CD8-positive, alpha-beta memory T cell (primary cell): Measurements from ENCODE around the gene YTHDF1. TPM values are rescaled to one million over a fixed set of nuclear protein-coding genes. Genes with fewer than 3 reads are reported as not detected.

Experiments used
- CTCF ChIA-PET: fragments of 350-600 bp; sonication (Branson Sonifier 250); formaldehyde crosslinking; loops from one replicate; lab custom pipeline; 2021; ENCODE audit warnings: antibody characterized with exemption; lab: Charles Lee
- POLR2A ChIA-PET: fragments of 350-600 bp; sonication (Branson Sonifier 250); formaldehyde crosslinking; loops from one replicate; lab custom pipeline; 2021; ENCODE audit warnings: antibody characterized with exemption; lab: Charles Lee
- DNase-seq, 5 donors: peaks; one replicate each; pipeline versions ENCODE4 v3.0.0 to v3.0.0-alpha.2; 2020 to 2022; ENCODE audit warnings: mixed read lengths in 1 of 5
- H3K27ac ChIP-seq: one replicate; pipeline ENCODE4 v1.7.0; 2013; ENCODE audit warnings: low read depth, mild to moderate bottlenecking, low read length, moderate library complexity
- H3K27me3 ChIP-seq: 2 replicates; pipeline ENCODE4 v1.7.0; 2013; ENCODE audit warnings: low read length, mild to moderate bottlenecking; ENCODE audit not compliant: insufficient read depth, poor library complexity, severe bottlenecking
- H3K36me3 ChIP-seq: 2 replicates; pipeline ENCODE4 v1.7.0; 2013; ENCODE audit warnings: mild to moderate bottlenecking, low read length, moderate library complexity; ENCODE audit not compliant: insufficient read depth
- H3K4me1 ChIP-seq: 2 replicates; pipeline ENCODE4 v1.7.0; 2013; ENCODE audit warnings: mild to moderate bottlenecking, low read length, moderate library complexity; ENCODE audit not compliant: insufficient read depth
- H3K4me3 ChIP-seq: 2 replicates; pipeline ENCODE4 v1.7.0; 2013; ENCODE audit warnings: mild to moderate bottlenecking, low read length
- H3K9me3 ChIP-seq: 2 replicates; pipeline ENCODE4 v1.7.0; 2013; ENCODE audit warnings: mild to moderate bottlenecking, low read length
- H3K27ac Mint-ChIP-seq, 8 donors: one replicate each; pipeline ENCODE4 v1.8.0; 2020 to 2021; ENCODE audit warnings: mixed read lengths in 8 of 8, mild to moderate bottlenecking in 6 of 8, inconsistent platforms in 3 of 8, moderate library complexity in 3 of 8
- H3K27me3 Mint-ChIP-seq, 2 donors: one replicate each; pipeline ENCODE4 v1.8.0; 2020 to 2021; ENCODE audit warnings: mixed read lengths in 2 of 2, mild to moderate bottlenecking in 1 of 2, moderate library complexity in 1 of 2
- H3K36me3 Mint-ChIP-seq, 3 donors: one replicate each; pipeline ENCODE4 v1.8.0; 2020 to 2021; ENCODE audit warnings: mixed read lengths in 3 of 3, inconsistent platforms in 1 of 3, mild to moderate bottlenecking in 1 of 3
- H3K4me1 Mint-ChIP-seq, 3 donors: one replicate each; pipeline ENCODE4 v1.8.0; 2020 to 2021; ENCODE audit warnings: mixed read lengths in 3 of 3, inconsistent platforms in 1 of 3, mild to moderate bottlenecking in 1 of 3
- H3K4me3 Mint-ChIP-seq, 7 donors: one replicate each; pipeline ENCODE4 v1.8.0; 2020 to 2021; ENCODE audit warnings: mixed read lengths in 7 of 7, mild to moderate bottlenecking in 6 of 7, moderate library complexity in 4 of 7, inconsistent platforms in 2 of 7
- H3K9me3 Mint-ChIP-seq, 5 donors: one replicate each; pipeline ENCODE4 v1.8.0; 2020 to 2022; ENCODE audit warnings: mixed read lengths in 5 of 5, mild to moderate bottlenecking in 3 of 5, moderate library complexity in 2 of 5, inconsistent platforms in 1 of 5
- polyA plus RNA-seq: library from polyadenylated mRNA; unstranded; fragments of 300-500 nt; fragmentation: Illumina TruSeq; gene quantifications from one replicate; pipeline ENCODE4 v1.2.3, GENCODE V29; 2021
- total RNA-seq, 2 experiments: library from RNA; stranded (reverse); gene quantifications; one replicate each; pipeline ENCODE4 v1.2.3, GENCODE V29; 2021

Gene YTHDF1
- total and polyA plus RNA-seq, 3 experiments from 2014 or later = 43.1 to 47.5 (median 47.0) TPM

- POLR2A ChIA-PET = no interaction called here
- H3K4me3 ChIP-seq = no peak overlapping the region
- Mint-ChIP-seq H3K36me3 (peaks cover 1 to 93% (median 10%) of the 10 kb centered on the region in 3 donors), H3K27me3 (no peaks in the 10 kb centered on the region), H3K9me3 (no peaks in the 10 kb centered on the region), H3K4me1 (peaks cover 45 to 73% (median 69%) of the 10 kb centered on the region in 3 donors), H3K4me3 (no peak overlapping the region), H3K27ac (peak overlapping the region in 2 of 8 donors; percentile 33 to 63)
- no peak for DNase-seq
- H3K27ac ChIP-seq = no peak overlapping the region
- no peaks in the 10 kb centered on the region for H3K27me3 ChIP-seq
- CTCF ChIA-PET = interaction anchor here (2.9 kb wide), 1 partner anchor 15 kb away, joined by 10 read pairs; no protein-coding TSS in a partner anchor
- peaks cover 55% of the 10 kb centered on the region for H3K36me3 ChIP-seq
- H3K9me3 ChIP-seq = no peaks in the 10 kb centered on the region
- peaks cover 23% of the 10 kb centered on the region for H3K4me1 ChIP-seq
Observed at GRCh38 chr20:63208346-63208909, 7.5 kb downstream of the YTHDF1 start.

DNA sequence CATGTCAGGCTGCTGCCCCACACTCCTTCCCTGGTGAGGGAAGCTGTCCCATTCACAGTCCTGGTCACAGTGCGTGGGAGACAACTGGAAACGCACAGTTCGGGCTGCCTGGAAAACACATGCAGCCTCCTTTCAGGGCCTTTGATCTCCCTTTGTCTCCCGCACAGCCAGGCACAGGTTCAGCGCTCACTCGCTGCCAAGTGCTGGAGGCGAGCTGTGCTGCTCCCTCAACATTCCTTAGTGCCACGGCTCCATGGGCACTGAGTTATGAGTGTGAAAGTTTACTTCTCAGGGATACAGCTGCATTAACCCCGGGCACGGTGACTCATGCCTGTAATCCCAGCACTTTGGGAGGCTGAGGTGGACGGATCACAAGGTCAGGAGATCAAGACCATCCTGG is 9.1 kb downstream of the YTHDF1 start:
- no peaks in the 10 kb centered on the region for H3K9me3 Mint-ChIP-seq
- ChIA-PET CTCF (interaction anchor here (2.9 kb wide), 1 partner anchor 17 kb away, joined by 10 read pairs; no protein-coding TSS in a partner anchor), POLR2A (no interaction called here)
- Histone ChIP-seq H3K4me3 (no peak overlapping the region), H3K9me3 (no peaks in the 10 kb centered on the region), H3K36me3 (peaks cover 49% of the 10 kb centered on the region), H3K27me3 (no peaks in the 10 kb centered on the region), H3K4me1 (peaks cover 7% of the 10 kb centered on the region), H3K27ac (no peak overlapping the region)
- no peak overlapping the region for H3K4me3 Mint-ChIP-seq
- peaks cover 32 to 61% (median 54%) of the 10 kb centered on the region in 3 donors for H3K4me1 Mint-ChIP-seq
- no peak for DNase-seq
- no peak overlapping the region for H3K27ac Mint-ChIP-seq
- H3K36me3 Mint-ChIP-seq = peaks cover 0 to 95% (median 9%) of the 10 kb centered on the region in 3 donors
- H3K27me3 Mint-ChIP-seq = no peaks in the 10 kb centered on the region

GRCh38 chr20:63205896-63206295 is 10.0 kb downstream of the YTHDF1 start:
- Histone ChIP-seq H3K4me1 (peaks cover 5% of the 10 kb centered on the region), H3K27me3 (no peaks in the 10 kb centered on the region), H3K4me3 (no peak overlapping the region), H3K36me3 (peaks cover 53% of the 10 kb centered on the region), H3K9me3 (no peaks in the 10 kb centered on the region), H3K27ac (no peak overlapping the region)
- ChIA-PET POLR2A (no interaction called here), CTCF (interaction anchor here (2.9 kb wide), 1 partner anchor 18 kb away, joined by 10 read pairs; no protein-coding TSS in a partner anchor)
- peaks cover 31 to 61% (median 51%) of the 10 kb centered on the region in 3 donors for H3K4me1 Mint-ChIP-seq
- H3K36me3 Mint-ChIP-seq = peaks cover 0 to 95% (median 9%) of the 10 kb centered on the region in 3 donors
- peak overlapping the region in 2 of 8 donors; percentile 7 to 19 for H3K27ac Mint-ChIP-seq
- H3K27me3 Mint-ChIP-seq = no peaks in the 10 kb centered on the region
- no peaks in the 10 kb centered on the region for H3K9me3 Mint-ChIP-seq
- no peak overlapping the region for H3K4me3 Mint-ChIP-seq
- no peak for DNase-seq

DNA sequence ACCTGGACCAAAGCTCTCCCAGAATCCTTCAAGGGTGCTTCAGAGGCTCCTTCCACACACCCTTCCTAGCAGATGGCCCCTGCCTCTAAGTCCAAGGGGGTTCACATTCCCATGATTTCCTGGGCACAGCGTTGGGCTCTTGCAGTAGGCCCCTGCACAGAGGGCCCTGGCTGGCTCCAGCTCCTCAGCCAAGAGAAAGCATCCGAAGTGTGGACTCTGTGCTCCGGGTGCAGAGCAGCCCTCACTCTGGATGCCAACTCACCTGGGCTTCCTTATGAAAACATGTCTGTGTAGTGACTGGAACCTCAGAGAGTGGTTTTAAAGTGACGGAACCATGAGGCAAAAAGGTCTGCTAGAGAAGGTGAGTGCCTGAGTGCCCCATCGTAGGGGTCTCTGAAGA is 11.6 kb downstream of the YTHDF1 start:
- peak overlapping the region in 1 of 8 donors; percentile 70 for H3K27ac Mint-ChIP-seq
- Histone ChIP-seq H3K36me3 (peaks cover 44% of the 10 kb centered on the region), H3K4me3 (no peak overlapping the region), H3K4me1 (peaks cover 5% of the 10 kb centered on the region), H3K27me3 (no peaks in the 10 kb centered on the region), H3K27ac (no peak overlapping the region), H3K9me3 (no peaks in the 10 kb centered on the region)
- POLR2A ChIA-PET = no interaction called here
- H3K9me3 Mint-ChIP-seq = no peaks in the 10 kb centered on the region
- peaks cover 0 to 92% (median 7%) of the 10 kb centered on the region in 3 donors for H3K36me3 Mint-ChIP-seq
- H3K4me3 Mint-ChIP-seq = no peak overlapping the region
- peaks cover 24 to 55% (median 39%) of the 10 kb centered on the region in 3 donors for H3K4me1 Mint-ChIP-seq
- DNase-seq = no peak
- H3K27me3 Mint-ChIP-seq = no peaks in the 10 kb centered on the region
- CTCF ChIA-PET = interaction anchor here (1.4 kb wide), 1 partner anchor 19 kb away, joined by 4 read pairs; no protein-coding TSS in a partner anchor

- no peaks in the 10 kb centered on the region for H3K27me3 ChIP-seq
- ChIA-PET CTCF (interaction anchor here (1.4 kb wide), 1 partner anchor 20 kb away, joined by 4 read pairs; no protein-coding TSS in a partner anchor), POLR2A (no interaction called here)
- H3K9me3 ChIP-seq = no peaks in the 10 kb centered on the region
- peaks cover 35% of the 10 kb centered on the region for H3K36me3 ChIP-seq
- H3K4me3 Mint-ChIP-seq = no peak overlapping the region
- H3K27ac ChIP-seq = no peak overlapping the region
- no peaks in the 10 kb centered on the region for H3K9me3 Mint-ChIP-seq
- no peak for DNase-seq
- peaks cover 27 to 54% (median 40%) of the 10 kb centered on the region in 3 donors for H3K4me1 Mint-ChIP-seq
- no peaks in the 10 kb centered on the region for H3K27me3 Mint-ChIP-seq
- H3K27ac Mint-ChIP-seq = no peak overlapping the region
- H3K4me1 ChIP-seq = peaks cover 14% of the 10 kb centered on the region
- H3K4me3 ChIP-seq = no peak overlapping the region
- H3K36me3 Mint-ChIP-seq = peaks cover 0 to 89% (median 8%) of the 10 kb centered on the region in 3 donors
Observed at GRCh38 chr20:63202811-63203526, 13.0 kb downstream of the YTHDF1 start.

DNA sequence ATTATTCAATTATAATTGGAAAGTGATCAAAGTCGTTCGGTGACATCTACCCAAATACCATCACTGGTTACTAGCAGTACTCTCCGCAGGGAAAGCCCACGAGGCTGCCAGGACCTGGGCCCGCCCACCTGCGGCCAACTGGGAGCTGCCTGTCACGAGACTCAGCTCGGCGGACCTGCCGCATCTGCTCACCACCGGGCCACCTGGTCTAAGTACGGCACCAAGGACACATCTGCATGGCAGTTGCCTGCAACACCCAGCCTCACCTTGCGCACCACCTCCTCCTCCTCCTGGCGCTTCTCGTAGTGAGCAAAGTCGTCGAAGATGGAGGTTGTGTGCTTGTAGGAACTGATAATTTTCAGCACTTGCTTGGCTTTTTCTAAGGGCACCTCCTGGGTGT is 13.9 kb downstream of the YTHDF1 start:
- H3K4me3 ChIP-seq = no peak overlapping the region
- ChIA-PET POLR2A (no interaction called here), CTCF (no interaction called here)
- Mint-ChIP-seq H3K4me1 (peaks cover 34 to 59% (median 43%) of the 10 kb centered on the region in 3 donors), H3K36me3 (peaks cover 0 to 89% (median 6%) of the 10 kb centered on the region in 3 donors), H3K4me3 (no peak overlapping the region), H3K9me3 (no peaks in the 10 kb centered on the region), H3K27me3 (no peaks in the 10 kb centered on the region), H3K27ac (no peak overlapping the region)
- peaks cover 31% of the 10 kb centered on the region for H3K36me3 ChIP-seq
- peaks cover 14% of the 10 kb centered on the region for H3K4me1 ChIP-seq
- H3K27me3 ChIP-seq = no peaks in the 10 kb centered on the region
- no peaks in the 10 kb centered on the region for H3K9me3 ChIP-seq
- DNase-seq = no peak
- H3K27ac ChIP-seq = no peak overlapping the region

- Histone ChIP-seq H3K36me3 (peaks cover 12% of the 10 kb centered on the region), H3K9me3 (no peaks in the 10 kb centered on the region), H3K27ac (no peak overlapping the region), H3K4me1 (peaks cover 14% of the 10 kb centered on the region), H3K4me3 (no peak overlapping the region), H3K27me3 (no peaks in the 10 kb centered on the region)
- no peak overlapping the region for H3K4me3 Mint-ChIP-seq
- POLR2A ChIA-PET = no interaction called here
- peak overlapping the region in 3 of 8 donors; percentile 11 to 50 (median 40) for H3K27ac Mint-ChIP-seq
- CTCF ChIA-PET = interaction anchor here (0.7 to 1.2 kb wide), 2 partner anchors 15 to 18 kb away, joined by 3 read pairs; no protein-coding TSS in a partner anchor
- DNase-seq = no peak
- no peaks in the 10 kb centered on the region for H3K9me3 Mint-ChIP-seq
- H3K36me3 Mint-ChIP-seq = peaks cover 4 to 86% (median 14%) of the 10 kb centered on the region in 3 donors
- H3K4me1 Mint-ChIP-seq = peaks cover 33 to 49% (median 35%) of the 10 kb centered on the region in 3 donors
- no peaks in the 10 kb centered on the region for H3K27me3 Mint-ChIP-seq
Observed at GRCh38 chr20:63198606-63199005, 17.3 kb downstream of the YTHDF1 start.
